Mesendoderm (in vitro differentiated cells): ENCODE results near the gene ABHD2.
"Not testable (repeated sequence)": the region's sequence is repeated elsewhere in the genome, so short reads cannot be mapped to it uniquely, and the experiment has no call there.

Experiments
- DNase-seq: peaks from one replicate; pipeline ENCODE4 v3.0.0; 2013
- H2AK5ac ChIP-seq: 2 replicates; pipeline ENCODE4 v1.6.1; 2013; ENCODE audit warnings: low read length, inconsistent platforms
- H2BK120ac ChIP-seq: 2 replicates; pipeline ENCODE4 v1.6.1; 2013; ENCODE audit warnings: low read depth, mild to moderate bottlenecking, low read length, moderate library complexity, mixed read lengths
- H2BK15ac ChIP-seq: replicated peaks from 2 replicates; pipeline ENCODE4 v1.6.1; 2013; ENCODE audit warnings: low read depth, mild to moderate bottlenecking, moderate library complexity
- H2BK5ac ChIP-seq: 2 replicates; pipeline ENCODE4 v1.6.1; 2013; ENCODE audit warnings: low read length, inconsistent platforms
- H3K18ac ChIP-seq: 2 replicates; pipeline ENCODE4 v1.6.1; 2013; ENCODE audit warnings: mild to moderate bottlenecking, low read length, mixed read lengths
- H3K23ac ChIP-seq: one replicate; pipeline ENCODE4 v1.6.1; 2013; ENCODE audit warnings: low read length
- H3K27ac ChIP-seq: 2 replicates; pipeline ENCODE4 v1.5.1; 2013; ENCODE audit warnings: low read depth, mild to moderate bottlenecking, inconsistent platforms, low read length, moderate library complexity
- H3K27me3 ChIP-seq: 2 replicates; pipeline ENCODE4 v1.6.1; 2013; ENCODE audit warnings: low read length, control low read depth, mild to moderate bottlenecking, inconsistent platforms; ENCODE audit not compliant: insufficient read depth, poor library complexity
- H3K36me3 ChIP-seq: 2 replicates; pipeline ENCODE4 v1.6.1; 2013; ENCODE audit warnings: low read length, inconsistent platforms; ENCODE audit not compliant: control insufficient read depth, insufficient read depth
- H3K4ac ChIP-seq: one replicate; pipeline ENCODE4 v1.6.1; 2013; ENCODE audit warnings: low read depth, mild to moderate bottlenecking, low read length, moderate library complexity
- H3K4me1 ChIP-seq: 2 replicates; pipeline ENCODE4 v1.6.1; 2013; ENCODE audit warnings: low read depth, low read length, inconsistent platforms; ENCODE audit not compliant: control insufficient read depth
- H3K4me2 ChIP-seq: 2 replicates; pipeline ENCODE4 v1.6.1; 2013; ENCODE audit warnings: low read length
- H3K4me3 ChIP-seq: 2 replicates; pipeline ENCODE4 v1.5.1; 2013; ENCODE audit warnings: mild to moderate bottlenecking, low read length
- H3K56ac ChIP-seq: one replicate; pipeline ENCODE4 v1.6.1; 2013; ENCODE audit warnings: low read length
- H3K79me1 ChIP-seq: 2 replicates; pipeline ENCODE4 v1.6.1; 2013; ENCODE audit warnings: low read length, inconsistent platforms
- H3K79me2 ChIP-seq: 2 replicates; pipeline ENCODE4 v1.6.1; 2013; ENCODE audit warnings: mild to moderate bottlenecking, low read length; ENCODE audit not compliant: control insufficient read depth, insufficient read depth
- H3K9ac ChIP-seq: 2 replicates; pipeline ENCODE4 v1.6.1; 2013; ENCODE audit warnings: low read length, inconsistent platforms
- H4K5ac ChIP-seq: one replicate; pipeline ENCODE4 v1.6.1; 2013; ENCODE audit warnings: low read length
- H4K8ac ChIP-seq: one replicate; pipeline ENCODE4 v1.6.1; 2013; ENCODE audit warnings: low read depth, mild to moderate bottlenecking, control low read depth, low read length, moderate library complexity
- WGBS: extraction: QIAGEN DNeasy Blood & Tissue Kit; methylation state at CpG from one replicate; pipeline ENCODE4 v1.1.7; 2013; ENCODE audit warnings: low lambda C conversion rate, missing lambda C conversion rate; ENCODE audit not compliant: insufficient coverage; ENCODE audit errors: extremely low coverage; 5-methylcytosine and 5-hydroxymethylcytosine counted together

The ABHD2 gene

DNA sequence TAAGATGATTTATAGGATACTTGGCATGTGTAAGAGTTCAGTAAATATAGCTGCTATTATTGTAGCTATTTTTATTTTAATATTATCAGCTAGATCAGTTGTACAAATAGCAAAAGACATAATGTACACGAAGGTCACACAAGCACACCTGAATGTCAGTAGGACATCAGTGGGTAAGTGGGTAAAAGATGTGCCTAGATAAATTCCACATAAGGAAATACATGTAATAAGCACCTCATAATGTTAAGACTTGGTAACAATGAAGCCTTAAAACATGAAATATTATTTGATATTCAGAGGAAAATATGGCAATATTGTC, 41.5 kb downstream of the ABHD2 start:
- no CpG with 5 or more reads among the region's 1 CpG for WGBS

DNA sequence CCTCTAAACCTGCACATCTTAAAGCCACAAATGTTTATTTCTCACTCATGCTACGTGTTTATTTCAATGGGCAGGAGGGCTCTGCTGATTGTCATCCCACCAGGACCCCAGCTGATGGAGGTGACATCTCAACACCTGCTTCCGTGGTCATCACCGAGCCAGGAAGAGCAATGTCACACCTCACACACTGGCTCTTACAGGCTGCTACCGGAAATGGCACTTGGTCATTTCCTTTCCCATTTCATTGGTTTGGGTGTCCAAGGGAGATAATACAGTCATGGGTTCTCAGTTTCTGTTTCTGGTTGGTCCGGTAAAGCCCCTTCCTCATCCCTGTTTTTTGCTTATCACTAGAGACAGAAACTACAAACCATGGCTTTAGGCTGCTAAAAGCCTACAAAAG, 41.9 kb downstream of the ABHD2 start:
- Histone ChIP-seq H2BK5ac (no peak overlapping the region), H3K4me2 (no peak overlapping the region), H3K36me3 (no peaks in the 10 kb centered on the region), H2BK15ac (no peak overlapping the region), H2AK5ac (no peak overlapping the region), H3K56ac (no peak overlapping the region), H3K4me1 (no peaks in the 10 kb centered on the region), H3K4me3 (no peak overlapping the region), H3K18ac (no peak overlapping the region), H3K79me1 (no peaks in the 10 kb centered on the region), H3K27ac (no peak overlapping the region), H4K5ac (no peak overlapping the region), H2BK120ac (no peak overlapping the region), H3K9ac (no peak overlapping the region), H3K23ac (no peak overlapping the region), H4K8ac (no peak overlapping the region), H3K4ac (no peak overlapping the region), H3K79me2 (no peaks in the 10 kb centered on the region), H3K27me3 (no peaks in the 10 kb centered on the region)
- DNase-seq = no peak
- no CpG with 5 or more reads among the region's 5 CpGs for WGBS

More for the DNA sequence above, 41.5 kb downstream of the ABHD2 start:
- H3K4me3 ChIP-seq = no peak overlapping the region
- H3K4me1 ChIP-seq = no peaks in the 10 kb centered on the region
- no peaks in the 10 kb centered on the region for H3K79me1 ChIP-seq
- H3K4ac ChIP-seq = no peak overlapping the region
- H3K4me2 ChIP-seq = no peak overlapping the region
- no peak overlapping the region for H2BK5ac ChIP-seq
- H3K27me3 ChIP-seq = no peaks in the 10 kb centered on the region
- H3K79me2 ChIP-seq = no peaks in the 10 kb centered on the region
- no peak overlapping the region for H2BK120ac ChIP-seq
- H4K5ac ChIP-seq = no peak overlapping the region
- H3K27ac ChIP-seq = no peak overlapping the region
- no peak overlapping the region for H3K18ac ChIP-seq
- H3K23ac ChIP-seq = no peak overlapping the region
- no peak overlapping the region for H4K8ac ChIP-seq
- H3K56ac ChIP-seq = no peak overlapping the region
- DNase-seq = no peak
- no peak overlapping the region for H2AK5ac ChIP-seq
- H3K36me3 ChIP-seq = no peaks in the 10 kb centered on the region
- H2BK15ac ChIP-seq = no peak overlapping the region
- no peak overlapping the region for H3K9ac ChIP-seq

GRCh38 chr15:89131731-89132130, 43.5 kb downstream of the ABHD2 start:
- H3K27ac ChIP-seq = no peak overlapping the region
- no CpG with 5 or more reads among the region's 3 CpGs for WGBS

DNA sequence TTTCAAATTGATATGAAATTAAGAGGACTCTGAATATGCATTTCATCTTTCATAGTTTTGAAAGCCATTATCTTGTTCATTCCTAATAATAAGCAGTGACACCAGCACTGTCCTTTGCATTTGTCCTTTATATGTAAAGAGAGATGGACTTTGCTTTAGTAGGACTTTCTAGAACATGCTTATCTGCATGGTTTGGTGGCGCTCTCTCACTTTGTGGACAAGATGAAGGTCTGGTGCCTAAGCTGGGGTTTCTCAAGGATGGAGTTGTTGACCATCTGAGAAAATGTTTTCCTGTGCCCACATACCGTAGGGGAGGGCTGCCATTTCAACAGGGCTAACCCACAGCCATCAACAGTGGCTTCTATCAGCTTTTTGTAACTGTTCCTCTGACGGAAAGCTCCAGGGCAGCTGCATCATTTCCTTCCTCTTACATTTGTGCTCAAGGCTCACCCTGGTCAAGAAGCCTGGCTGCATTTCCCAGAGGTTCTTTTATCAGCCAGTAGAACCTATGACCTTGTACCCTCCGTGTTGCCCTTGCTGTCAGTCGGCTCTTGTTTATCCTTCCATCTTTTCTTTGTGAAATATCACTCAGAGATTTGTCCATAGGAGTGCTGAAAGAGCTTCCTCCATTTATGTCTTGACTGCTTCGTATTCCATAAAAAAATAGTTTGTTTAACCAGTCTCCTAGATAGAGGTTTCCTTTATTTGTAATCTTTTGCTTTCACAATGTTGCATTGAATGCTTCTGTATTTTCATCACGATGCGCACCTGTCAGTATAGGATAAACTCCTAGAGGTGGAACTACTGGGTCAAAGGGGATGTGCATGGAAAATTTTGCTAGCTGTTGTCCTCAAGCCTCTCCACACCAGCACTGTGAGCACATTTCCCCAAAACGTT, 44.6 kb downstream of the ABHD2 start:
- no peak overlapping the region for H3K18ac ChIP-seq
- H4K5ac ChIP-seq = no peak overlapping the region
- no peaks in the 10 kb centered on the region for H3K4me1 ChIP-seq
- H3K27ac ChIP-seq = no peak overlapping the region
- H3K4me3 ChIP-seq = no peak overlapping the region
- no peak overlapping the region for H3K4me2 ChIP-seq
- no peak overlapping the region for H3K23ac ChIP-seq
- H3K36me3 ChIP-seq = no peaks in the 10 kb centered on the region
- H2BK5ac ChIP-seq = no peak overlapping the region
- H3K27me3 ChIP-seq = no peaks in the 10 kb centered on the region
- no peaks in the 10 kb centered on the region for H3K79me1 ChIP-seq
- no peak for DNase-seq
- H2BK15ac ChIP-seq = no peak overlapping the region
- no peaks in the 10 kb centered on the region for H3K79me2 ChIP-seq
- no peak overlapping the region for H3K4ac ChIP-seq
- no peak overlapping the region for H3K9ac ChIP-seq
- no peak overlapping the region for H2BK120ac ChIP-seq
- H2AK5ac ChIP-seq = no peak overlapping the region
- no CpG with 5 or more reads among the region's 9 CpGs for WGBS
- no peak overlapping the region for H4K8ac ChIP-seq
- H3K56ac ChIP-seq = no peak overlapping the region

More at GRCh38 chr15:89131731-89132130, 43.5 kb downstream of the ABHD2 start:
- no peak overlapping the region for H3K4me3 ChIP-seq
- no peak overlapping the region for H3K18ac ChIP-seq
- no peaks in the 10 kb centered on the region for H3K36me3 ChIP-seq
- H3K4me2 ChIP-seq = no peak overlapping the region
- no peak overlapping the region for H3K9ac ChIP-seq
- H3K79me2 ChIP-seq = no peaks in the 10 kb centered on the region
- H2BK5ac ChIP-seq = no peak overlapping the region
- H2BK15ac ChIP-seq = no peak overlapping the region
- H4K5ac ChIP-seq = no peak overlapping the region
- no peaks in the 10 kb centered on the region for H3K79me1 ChIP-seq
- H3K4me1 ChIP-seq = no peaks in the 10 kb centered on the region
- no peak overlapping the region for H3K23ac ChIP-seq
- no peaks in the 10 kb centered on the region for H3K27me3 ChIP-seq
- no peak for DNase-seq
- H3K4ac ChIP-seq = no peak overlapping the region
- H2BK120ac ChIP-seq = no peak overlapping the region
- no peak overlapping the region for H4K8ac ChIP-seq
- no peak overlapping the region for H3K56ac ChIP-seq
- H2AK5ac ChIP-seq = no peak overlapping the region

GRCh38 chr15:89135387-89136077, 47.3 kb downstream of the ABHD2 start:
- H2BK5ac ChIP-seq, H3K79me1 ChIP-seq, H3K23ac ChIP-seq, H3K79me2 ChIP-seq, H4K5ac ChIP-seq, H3K4ac ChIP-seq, H3K27me3 ChIP-seq, H2AK5ac ChIP-seq, H3K9ac ChIP-seq, H3K4me1 ChIP-seq, H3K4me2 ChIP-seq, DNase-seq, H2BK15ac ChIP-seq, H3K18ac ChIP-seq, H3K4me3 ChIP-seq, H2BK120ac ChIP-seq, H4K8ac ChIP-seq, H3K56ac ChIP-seq, H3K36me3 ChIP-seq, H3K27ac ChIP-seq: not testable (repeated sequence)
- no CpG with 5 or more reads among the region's 10 CpGs for WGBS
